CD1c-positive myeloid dendritic cell (primary cell): ENCODE results near the gene CLIC3.
"Not testable (repeated sequence)": the region's sequence is repeated elsewhere in the genome, so short reads cannot be mapped to it uniquely, and the experiment has no call there.

Experiments
- DNase-seq: peaks from one replicate; pipeline ENCODE4 v3.0.0-alpha.2; 2016; ENCODE audit errors: extremely low spot score

CLIC3 gene

GRCh38 chr9:137017071-137017470, 20.7 kb upstream of the CLIC3 start:
- DNase-seq: no peak

- no peak for DNase-seq
These were observed 20.1 kb upstream of the CLIC3 start for GRCh38 chr9:137016436-137016835.

GRCh38 chr9:137015976-137016375, 19.6 kb upstream of the CLIC3 start:
- no peak for DNase-seq

- DNase-seq: no peak
These were observed 19.2 kb upstream of the CLIC3 start for GRCh38 chr9:137015540-137015930.

GRCh38 chr9:137014776-137015539, 18.6 kb upstream of the CLIC3 start:
- DNase-seq: no peak

- DNase-seq: no peak
These were observed 17.8 kb upstream of the CLIC3 start for GRCh38 chr9:137014166-137014565.

- no peak for DNase-seq
These were observed 17.2 kb upstream of the CLIC3 start for GRCh38 chr9:137013571-137013940.

GRCh38 chr9:137012694-137013570, 16.6 kb upstream of the CLIC3 start:
- DNase-seq: no peak

GRCh38 chr9:137011907-137012675, 15.7 kb upstream of the CLIC3 start:
- DNase-seq: no peak

GRCh38 chr9:137011156-137011555, 14.8 kb upstream of the CLIC3 start:
- DNase-seq: no peak

GRCh38 chr9:137009938-137010732, 13.8 kb upstream of the CLIC3 start:
- no peak for DNase-seq

- no peak for DNase-seq
These were observed 12.8 kb upstream of the CLIC3 start for GRCh38 chr9:137009217-137009616.

- DNase-seq: no peak
These were observed 11.9 kb upstream of the CLIC3 start for GRCh38 chr9:137008312-137008711.

GRCh38 chr9:137007816-137008270, 11.5 kb upstream of the CLIC3 start:
- no peak for DNase-seq

- no peak for DNase-seq
These were observed 10.9 kb upstream of the CLIC3 start for GRCh38 chr9:137007108-137007815.

- no peak for DNase-seq
These were observed 10.0 kb upstream of the CLIC3 start for GRCh38 chr9:137006116-137007003.

- not testable (repeated sequence) for DNase-seq
These were observed 7.9 kb upstream of the CLIC3 start for GRCh38 chr9:137004285-137004684.

GRCh38 chr9:137002646-137003041, 6.3 kb upstream of the CLIC3 start:
- DNase-seq: no peak

GRCh38 chr9:137001857-137002645, 5.7 kb upstream of the CLIC3 start:
- no peak for DNase-seq
